Activated T-cell treated with anti-CD3 and anti-CD28 coated beads, Interleukin-2, amount 50 U/mL, for 4 hours (primary cell): ENCODE results near the gene MTPN. TPM values are rescaled to one million over a fixed set of nuclear protein-coding genes. Genes with fewer than 3 reads are reported as not detected.

ENCODE experiments used
- ATAC-seq, 2 donors: fragments of 200-7000 bp; cut with Tn5 transposase; one replicate each; pipeline ENCODE4 v1.10.0; 2021
- DNase-seq: peaks from one replicate; pipeline ENCODE4 v3.0.0-alpha.2; 2020
- H3K27me3 Mint-ChIP-seq: one replicate; pipeline ENCODE4 v1.8.0; 2021; ENCODE audit warnings: low read depth, mixed read lengths
- H3K36me3 Mint-ChIP-seq: one replicate; pipeline ENCODE4 v1.8.0; 2022; ENCODE audit warnings: mixed read lengths; ENCODE audit not compliant: insufficient read depth
- H3K4me1 Mint-ChIP-seq: one replicate; pipeline ENCODE4 v1.8.0; 2021; ENCODE audit warnings: low read depth, mixed read lengths
- H3K4me3 Mint-ChIP-seq: one replicate; pipeline ENCODE4 v1.8.0; 2021; ENCODE audit warnings: mild to moderate bottlenecking, moderate library complexity, mixed read lengths
- H3K9me3 Mint-ChIP-seq: one replicate; pipeline ENCODE4 v1.8.0; 2021; ENCODE audit warnings: mixed read lengths
- total RNA-seq, 3 donors: library from RNA; stranded (reverse); gene quantifications; one replicate each; pipeline ENCODE4 v1.2.1, GENCODE V29; 2021

Gene MTPN
- total RNA-seq, 3 donors from 2014 or later, result 139 to 152 (median 143) TPM

- ATAC-seq (no peak), DNase-seq (no peak)
- no peaks in the 10 kb centered on the region for H3K27me3 Mint-ChIP-seq
- H3K36me3 Mint-ChIP-seq, result peaks cover 20% of the 10 kb centered on the region
- peaks cover 69% of the 10 kb centered on the region for H3K4me1 Mint-ChIP-seq
- H3K4me3 Mint-ChIP-seq, result no peak overlapping the region
- no peaks in the 10 kb centered on the region for H3K9me3 Mint-ChIP-seq
These were observed 43.5 kb downstream of the MTPN start for GRCh38 chr7:135933509-135934188.

- Mint-ChIP-seq H3K4me1 (peaks cover 57% of the 10 kb centered on the region), H3K27me3 (no peaks in the 10 kb centered on the region), H3K9me3 (no peaks in the 10 kb centered on the region), H3K36me3 (peaks cover 25% of the 10 kb centered on the region), H3K4me3 (no peak overlapping the region)
- ATAC-seq (no peak), DNase-seq (no peak)
These were observed 45.0 kb downstream of the MTPN start for GRCh38 chr7:135932131-135932530.

- DNase-seq (no peak), ATAC-seq (no peak)
- no peaks in the 10 kb centered on the region for H3K9me3 Mint-ChIP-seq
- H3K4me3 Mint-ChIP-seq, result no peak overlapping the region
- H3K4me1 Mint-ChIP-seq, result peaks cover 46% of the 10 kb centered on the region
- H3K27me3 Mint-ChIP-seq, result no peaks in the 10 kb centered on the region
- H3K36me3 Mint-ChIP-seq, result peaks cover 34% of the 10 kb centered on the region
These were observed 46.3 kb downstream of the MTPN start for GRCh38 chr7:135930565-135931461.

- ATAC-seq (no peak), DNase-seq (no peak)
- Mint-ChIP-seq H3K4me3 (no peak overlapping the region), H3K4me1 (peaks cover 35% of the 10 kb centered on the region), H3K9me3 (no peaks in the 10 kb centered on the region), H3K36me3 (peaks cover 32% of the 10 kb centered on the region), H3K27me3 (no peaks in the 10 kb centered on the region)
These were observed 47.4 kb downstream of the MTPN start for GRCh38 chr7:135929722-135930141.

- DNase-seq, result no peak
- H3K27me3 Mint-ChIP-seq, result no peaks in the 10 kb centered on the region
- H3K4me3 Mint-ChIP-seq, result no peak overlapping the region
These were observed 47.9 kb downstream of the MTPN start for GRCh38 chr7:135929249-135929648.

GRCh38 chr7:135928136-135928535, 49.0 kb downstream of the MTPN start:
- no peak overlapping the region for H3K4me3 Mint-ChIP-seq
- ATAC-seq (no peak), DNase-seq (no peak)
- peaks cover 19% of the 10 kb centered on the region for H3K4me1 Mint-ChIP-seq
- no peaks in the 10 kb centered on the region for H3K9me3 Mint-ChIP-seq
- peaks cover 32% of the 10 kb centered on the region for H3K36me3 Mint-ChIP-seq
- no peaks in the 10 kb centered on the region for H3K27me3 Mint-ChIP-seq

More at GRCh38 chr7:135929249-135929648, 47.9 kb downstream of the MTPN start:
- no peak for ATAC-seq
- peaks cover 32% of the 10 kb centered on the region for H3K36me3 Mint-ChIP-seq
- H3K9me3 Mint-ChIP-seq, result no peaks in the 10 kb centered on the region
- H3K4me1 Mint-ChIP-seq, result peaks cover 30% of the 10 kb centered on the region

GRCh38 chr7:135925210-135925609, 51.9 kb downstream of the MTPN start:
- Mint-ChIP-seq H3K9me3 (peaks cover 3% of the 10 kb centered on the region), H3K36me3 (peaks cover 29% of the 10 kb centered on the region), H3K4me3 (no peak overlapping the region), H3K4me1 (peaks cover 6% of the 10 kb centered on the region), H3K27me3 (no peaks in the 10 kb centered on the region)
- ATAC-seq, result no peak
- no peak for DNase-seq

GRCh38 chr7:135924302-135924701, 52.9 kb downstream of the MTPN start:
- ATAC-seq, result no peak
- Mint-ChIP-seq H3K36me3 (peaks cover 25% of the 10 kb centered on the region), H3K27me3 (no peaks in the 10 kb centered on the region), H3K9me3 (peaks cover 3% of the 10 kb centered on the region), H3K4me1 (peaks cover 2% of the 10 kb centered on the region), H3K4me3 (no peak overlapping the region)
- DNase-seq, result no peak

GRCh38 chr7:135922263-135922662, 54.9 kb downstream of the MTPN start:
- ATAC-seq, result no peak
- H3K27me3 Mint-ChIP-seq, result no peaks in the 10 kb centered on the region
- H3K36me3 Mint-ChIP-seq, result peaks cover 19% of the 10 kb centered on the region
- no peak overlapping the region for H3K4me3 Mint-ChIP-seq
- no peak for DNase-seq
- peaks cover 3% of the 10 kb centered on the region for H3K9me3 Mint-ChIP-seq
- H3K4me1 Mint-ChIP-seq, result no peaks in the 10 kb centered on the region

GRCh38 chr7:135920478-135920877, 56.7 kb downstream of the MTPN start:
- DNase-seq (no peak), ATAC-seq (no peak)
- H3K9me3 Mint-ChIP-seq, result peaks cover 3% of the 10 kb centered on the region
- H3K4me3 Mint-ChIP-seq, result no peak overlapping the region
- H3K27me3 Mint-ChIP-seq, result no peaks in the 10 kb centered on the region
- H3K36me3 Mint-ChIP-seq, result peaks cover 7% of the 10 kb centered on the region
- no peaks in the 10 kb centered on the region for H3K4me1 Mint-ChIP-seq

GRCh38 chr7:135919071-135919841, 57.9 kb downstream of the MTPN start:
- Mint-ChIP-seq H3K9me3 (peaks cover 3% of the 10 kb centered on the region), H3K27me3 (no peaks in the 10 kb centered on the region), H3K4me3 (no peak overlapping the region), H3K36me3 (peaks cover 6% of the 10 kb centered on the region), H3K4me1 (no peaks in the 10 kb centered on the region)
- no peak for DNase-seq
- no peak for ATAC-seq

- peaks cover 3% of the 10 kb centered on the region for H3K9me3 Mint-ChIP-seq
- no peaks in the 10 kb centered on the region for H3K27me3 Mint-ChIP-seq
- H3K4me1 Mint-ChIP-seq, result no peaks in the 10 kb centered on the region
- ATAC-seq (no peak), DNase-seq (no peak)
- H3K4me3 Mint-ChIP-seq, result no peak overlapping the region
- peaks cover 6% of the 10 kb centered on the region for H3K36me3 Mint-ChIP-seq
These were observed 59.0 kb downstream of the MTPN start for GRCh38 chr7:135918134-135918533.

- H3K4me3 Mint-ChIP-seq, result no peak overlapping the region
- H3K9me3 Mint-ChIP-seq, result peaks cover 3% of the 10 kb centered on the region
- no peaks in the 10 kb centered on the region for H3K27me3 Mint-ChIP-seq
- ATAC-seq (no peak), DNase-seq (no peak)
- no peaks in the 10 kb centered on the region for H3K4me1 Mint-ChIP-seq
- H3K36me3 Mint-ChIP-seq, result peaks cover 6% of the 10 kb centered on the region
These were observed 59.4 kb downstream of the MTPN start for GRCh38 chr7:135917721-135918120.

- ATAC-seq, result no peak
- no peaks in the 10 kb centered on the region for H3K4me1 Mint-ChIP-seq
- no peaks in the 10 kb centered on the region for H3K27me3 Mint-ChIP-seq
- H3K9me3 Mint-ChIP-seq, result no peaks in the 10 kb centered on the region
- H3K36me3 Mint-ChIP-seq, result peaks cover 1% of the 10 kb centered on the region
- no peak for DNase-seq
- H3K4me3 Mint-ChIP-seq, result no peak overlapping the region
These were observed 62.8 kb downstream of the MTPN start for GRCh38 chr7:135914346-135914745.
